ENCODE results near the gene SLFN14. TPM values are rescaled to one million over a fixed set of nuclear protein-coding genes. Genes with fewer than 3 reads are reported as not detected.
"Not testable (repeated sequence)": the region's sequence is repeated elsewhere in the genome, so short reads cannot be mapped to it uniquely, and the experiment has no call there.

The SLFN14 gene
- total RNA-seq, 1 experiment from 2014 or later, result not detected

- intact Hi-C loops (cut with micrococcal nuclease; ENCODE audit: unreplicated experiment), result loop anchor here (5.0 to 10.0 kb wide), 2 partner anchors 295 to 543 kb away; partner anchors contain the start of gene SLFN5
- no peak within 1 kb of the TSS for H3K4me3 ChIP-seq (ENCODE audit: low read depth, low read length)
- ChIA-PET POLR2A (no interaction called here), CTCF (interaction anchor here (1.0 to 1.4 kb wide), 2 partner anchors 223 to 226 kb away, joined by 4 read pairs; no protein-coding TSS in a partner anchor)
- no peak within 1 kb of the TSS for H3K4me3 Mint-ChIP-seq (ENCODE audit: unreplicated experiment)
- no peaks in the 10 kb centered on the region for H3K9me3 ChIP-seq
- H3K9me3 Mint-ChIP-seq (ENCODE audit: unreplicated experiment), result no peaks in the 10 kb centered on the region
- no peaks in the 10 kb centered on the region for H3K4me1 ChIP-seq
- no peaks in the 10 kb centered on the region for H3K36me3 Mint-ChIP-seq (ENCODE audit: insufficient read depth, unreplicated experiment)
- no peaks in the 10 kb centered on the region for H3K27me3 ChIP-seq (replicated peaks; ENCODE audit: control insufficient read depth, insufficient read depth, low read length)
- H3K36me3 ChIP-seq (ENCODE audit: control insufficient read depth, insufficient read depth, low read length), result no peaks in the 10 kb centered on the region
- DNase-seq, result no peak
- BruUV-seq (replicated peaks), result no TSS peak
- H3K27me3 Mint-ChIP-seq (ENCODE audit: insufficient read depth, unreplicated experiment), result peaks cover 19% of the 10 kb centered on the region
- H3K27ac Mint-ChIP-seq (ENCODE audit: unreplicated experiment), result no peak within 1 kb of the TSS
- no peaks in the 10 kb centered on the region for H3K4me1 Mint-ChIP-seq (ENCODE audit: low read depth, unreplicated experiment)
- TF ChIP-seq CTCF (IDR thresholded peaks at IDR 0.05; ENCODE audit: insufficient read depth in 1 of 2, low read depth in 1 of 2, low read length in 1 of 2, severe bottlenecking in 1 of 2, unreplicated experiment in 1 of 2), result no peak
Measured at GRCh38 chr17:35537601-35538141, 22.9 kb downstream of the SLFN14 start, which contains the start of gene SLFN12L. SLFN12L (minus strand) TSS chr17:35537678; CDS start chr17:35522364, 15,314 bp downstream.

- no peak overlapping the region for H3K4me3 ChIP-seq (ENCODE audit: low read depth, low read length)
- H3K9me3 Mint-ChIP-seq (ENCODE audit: unreplicated experiment), result no peaks in the 10 kb centered on the region
- BruUV-seq (replicated peaks), result no TSS peak
- H3K36me3 Mint-ChIP-seq (ENCODE audit: insufficient read depth, unreplicated experiment), result no peaks in the 10 kb centered on the region
- no peak overlapping the region for H3K4me3 Mint-ChIP-seq (ENCODE audit: unreplicated experiment)
- intact Hi-C loops (cut with micrococcal nuclease; ENCODE audit: unreplicated experiment), result loop anchor here (5.0 to 10.0 kb wide), 2 partner anchors 294 to 542 kb away; partner anchors contain the start of gene SLFN5
- no peaks in the 10 kb centered on the region for H3K27me3 ChIP-seq (replicated peaks; ENCODE audit: control insufficient read depth, insufficient read depth, low read length)
- H3K4me1 ChIP-seq, result no peaks in the 10 kb centered on the region
- H3K36me3 ChIP-seq (ENCODE audit: control insufficient read depth, insufficient read depth, low read length), result no peaks in the 10 kb centered on the region
- H3K27me3 Mint-ChIP-seq (ENCODE audit: insufficient read depth, unreplicated experiment), result peaks cover 19% of the 10 kb centered on the region
- no peaks in the 10 kb centered on the region for H3K9me3 ChIP-seq
- H3K4me1 Mint-ChIP-seq (ENCODE audit: low read depth, unreplicated experiment), result no peaks in the 10 kb centered on the region
- no peak overlapping the region for H3K27ac Mint-ChIP-seq (ENCODE audit: unreplicated experiment)
- no peak for DNase-seq
- ChIA-PET POLR2A (no interaction called here), CTCF (interaction anchor here (0.6 to 1.4 kb wide), 2 partner anchors 24 to 225 kb away, joined by 3 to 4 read pairs; no protein-coding TSS in a partner anchor)
- no peak for TF ChIP-seq CTCF (IDR thresholded peaks at IDR 0.05; ENCODE audit: insufficient read depth in 1 of 2, low read depth in 1 of 2, low read length in 1 of 2, severe bottlenecking in 1 of 2, unreplicated experiment in 1 of 2)
Measured at GRCh38 chr17:35536664-35537171, 23.9 kb downstream of the SLFN14 start.

GRCh38 chr17:35535406-35535805 is 25.2 kb downstream of the SLFN14 start:
- CTCF ChIA-PET, result interaction anchor here (0.6 to 2.5 kb wide), 2 partner anchors 13 to 223 kb away, joined by 3 to 23 read pairs; no protein-coding TSS in a partner anchor
- H3K27me3 Mint-ChIP-seq (ENCODE audit: insufficient read depth, unreplicated experiment), result peaks cover 18% of the 10 kb centered on the region
- H3K36me3 Mint-ChIP-seq (ENCODE audit: insufficient read depth, unreplicated experiment); H3K4me3 Mint-ChIP-seq (ENCODE audit: unreplicated experiment); H3K4me1 ChIP-seq; H3K27ac Mint-ChIP-seq (ENCODE audit: unreplicated experiment); H3K4me3 ChIP-seq (ENCODE audit: low read depth, low read length); H3K36me3 ChIP-seq (ENCODE audit: control insufficient read depth, insufficient read depth, low read length); H3K9me3 ChIP-seq; H3K4me1 Mint-ChIP-seq (ENCODE audit: low read depth, unreplicated experiment); BruUV-seq (replicated peaks); DNase-seq; H3K9me3 Mint-ChIP-seq (ENCODE audit: unreplicated experiment); H3K27me3 ChIP-seq (replicated peaks; ENCODE audit: control insufficient read depth, insufficient read depth, low read length); POLR2A ChIA-PET: not testable (repeated sequence)
- intact Hi-C loops (cut with micrococcal nuclease; ENCODE audit: unreplicated experiment), result loop anchor here (5.0 to 10.0 kb wide), 2 partner anchors 293 to 541 kb away; partner anchors contain the start of gene SLFN5

Measured in Caco-2 (cell line).